Measurements from ENCODE around the gene LYRM4.
"Not testable (repeated sequence)": the region's sequence is repeated elsewhere in the genome, so short reads cannot be mapped to it uniquely, and the experiment has no call there.

The LYRM4 gene

GRCh38 chr6:5123296-5124143 is 137.2 kb downstream of the LYRM4 start:
- DNase-seq (ENCODE audit: low read depth in 2 of 3, low spot score in 1 of 3), result no peak

DNA sequence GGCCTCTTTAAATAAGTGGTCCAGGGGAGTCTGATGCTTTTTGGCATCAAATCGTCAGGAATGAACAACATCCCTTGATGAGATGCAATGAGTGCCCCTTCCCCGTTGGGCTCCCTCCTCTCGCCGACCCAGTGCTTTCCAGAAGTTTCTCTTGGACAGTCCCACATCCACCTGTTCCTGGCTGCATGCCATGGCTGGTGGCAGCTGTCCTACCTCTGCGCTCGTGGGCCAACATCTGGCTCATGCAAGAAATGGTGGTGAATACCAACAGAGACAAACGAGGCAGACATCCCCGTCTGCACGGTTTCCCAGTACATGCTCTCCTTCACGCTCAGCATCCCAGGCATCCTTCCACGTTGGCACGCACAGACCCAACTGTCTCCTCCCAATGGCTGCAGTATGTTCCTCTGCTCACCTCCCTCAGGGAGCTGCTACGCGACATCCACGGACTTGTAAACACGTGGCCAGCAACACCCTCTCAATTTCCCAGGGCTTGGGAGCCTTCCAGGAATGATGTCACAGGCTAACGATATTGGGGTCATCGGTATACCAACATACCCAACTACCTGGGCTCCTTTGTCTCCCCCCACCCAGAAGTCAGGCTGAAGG is 138.1 kb downstream of the LYRM4 start:
- no peak for DNase-seq (ENCODE audit: low read depth in 2 of 3, low spot score in 1 of 3)

DNA sequence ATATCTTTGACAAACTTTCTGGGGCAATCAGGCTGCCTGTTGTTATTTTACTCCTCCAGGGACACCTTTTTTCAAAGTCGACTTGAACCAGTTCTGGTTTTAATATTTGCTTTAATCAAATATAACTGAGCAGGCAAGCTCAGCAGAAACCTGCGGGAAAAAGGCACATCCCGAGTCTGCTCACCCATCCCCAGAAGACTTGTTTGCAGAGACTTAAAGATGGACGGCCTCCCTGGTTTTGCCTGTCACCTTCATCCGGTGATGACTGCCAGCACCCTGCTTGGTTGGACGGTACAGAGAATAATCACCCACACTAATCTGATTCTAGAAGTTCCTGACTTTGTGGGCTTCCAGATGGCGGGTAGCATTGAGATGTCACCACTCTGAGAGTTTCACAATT is 138.8 kb downstream of the LYRM4 start:
- no peak for DNase-seq (ENCODE audit: low read depth in 2 of 3, low spot score in 1 of 3)

DNA sequence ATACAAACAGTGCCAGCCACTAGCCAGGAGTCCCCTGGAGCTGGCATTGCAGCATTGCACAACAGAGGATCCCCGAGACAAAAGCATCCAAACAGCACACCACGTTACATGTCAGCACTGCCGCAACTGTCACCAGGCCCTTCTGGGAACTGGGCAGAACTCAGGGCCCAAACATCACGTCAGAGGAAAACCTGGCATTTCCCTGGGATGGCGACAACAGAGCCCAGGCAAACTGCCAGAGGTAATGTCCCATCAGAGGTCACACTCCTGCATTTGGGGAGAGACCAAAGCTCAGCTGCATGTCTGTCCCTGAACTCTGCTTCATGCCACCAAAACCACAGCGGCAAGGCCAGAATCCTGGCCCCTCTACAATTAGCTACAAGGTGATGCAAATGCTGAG is 139.3 kb downstream of the LYRM4 start:
- no peak for DNase-seq (ENCODE audit: low read depth in 2 of 3, low spot score in 1 of 3)

- not testable (repeated sequence) for DNase-seq (ENCODE audit: low read depth in 2 of 3, low spot score in 1 of 3)
Measured at GRCh38 chr6:5120543-5120942, 140.2 kb downstream of the LYRM4 start.

DNA sequence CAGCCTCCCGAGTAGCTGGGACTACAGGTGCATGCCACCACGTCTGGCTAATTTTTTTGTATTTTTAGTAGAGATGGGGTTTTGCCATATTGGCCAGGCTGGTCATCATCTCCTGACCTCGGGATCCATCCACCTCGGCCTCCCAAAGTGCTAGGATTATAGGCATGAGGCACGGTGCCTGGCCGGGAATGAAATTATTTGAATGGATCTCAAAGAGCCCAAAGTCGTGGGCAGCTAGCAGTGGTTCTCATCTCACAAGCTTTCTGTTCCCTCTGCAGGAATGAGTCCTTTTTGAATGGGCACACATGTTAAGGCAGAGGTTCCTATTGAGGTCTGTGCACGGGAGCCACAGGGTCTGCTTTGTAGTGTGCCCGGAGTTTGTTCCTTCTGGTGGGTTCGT is 140.7 kb downstream of the LYRM4 start:
- DNase-seq (ENCODE audit: low read depth in 2 of 3, low spot score in 1 of 3), result no peak

DNA sequence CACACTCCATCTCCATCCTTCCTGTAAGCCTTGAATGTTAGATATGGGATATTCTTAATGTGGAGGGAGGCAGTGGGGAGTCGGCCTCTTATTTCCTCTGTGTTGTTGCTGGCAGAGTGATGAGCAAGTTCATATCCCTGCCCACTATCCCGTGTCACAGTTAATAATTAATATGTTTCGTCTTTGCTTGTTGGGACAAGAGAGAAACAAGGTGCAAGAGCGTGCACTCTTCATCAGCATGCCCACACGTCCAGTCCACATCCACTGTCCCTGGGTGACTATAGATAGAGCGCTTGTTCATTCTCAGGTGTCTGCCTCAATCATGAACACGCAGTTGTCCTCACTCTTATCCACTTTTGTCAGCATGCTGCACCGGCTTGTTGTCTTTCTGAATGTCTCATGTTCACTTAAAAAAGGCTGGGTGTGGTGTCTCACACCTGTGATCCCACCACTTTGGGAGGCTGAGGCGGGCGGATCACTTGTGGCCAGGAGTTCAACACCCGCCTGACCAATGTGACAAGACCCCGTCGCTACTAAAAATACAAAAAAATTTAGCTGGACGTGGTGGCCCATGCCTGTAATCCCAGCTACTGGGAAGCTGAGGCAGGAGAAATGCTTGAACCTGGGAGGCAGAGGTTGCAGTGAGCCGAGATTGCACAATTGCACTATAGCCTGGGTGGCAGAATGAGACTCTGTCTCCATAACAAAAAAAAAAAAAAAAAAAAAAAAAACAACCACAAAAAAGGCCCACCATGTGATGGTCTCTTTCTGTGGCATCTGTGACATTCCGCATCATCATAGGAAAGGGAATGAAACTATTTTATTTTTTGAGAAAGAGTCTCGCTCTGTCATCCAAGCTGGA is 141.4 kb downstream of the LYRM4 start:
- no peak for DNase-seq (ENCODE audit: low read depth in 2 of 3, low spot score in 1 of 3)

- no peak for DNase-seq (ENCODE audit: low read depth in 2 of 3, low spot score in 1 of 3)
Measured at GRCh38 chr6:5116243-5116991, 144.3 kb downstream of the LYRM4 start.

DNA sequence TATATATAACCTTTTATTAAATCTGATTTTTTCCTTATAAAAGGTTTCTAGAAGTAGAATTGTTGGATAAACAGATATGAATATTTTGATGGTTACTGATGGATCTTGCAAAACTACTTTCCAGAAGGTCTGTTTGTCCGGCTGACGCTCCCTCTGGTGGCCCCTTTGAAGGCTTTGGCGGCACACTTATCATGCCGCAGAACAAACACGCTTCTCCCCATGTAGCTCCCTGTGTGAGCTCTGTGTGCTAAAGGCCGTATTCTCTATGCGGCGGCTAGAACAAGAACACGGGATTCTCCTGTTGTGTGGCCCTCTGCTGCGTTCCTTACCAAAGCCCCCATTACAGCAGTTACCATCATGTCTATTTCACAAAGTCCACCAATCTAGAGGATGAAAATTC is 145.6 kb downstream of the LYRM4 start:
- DNase-seq (ENCODE audit: low read depth in 2 of 3, low spot score in 1 of 3), result no peak

- no peak for DNase-seq (ENCODE audit: low read depth in 2 of 3, low spot score in 1 of 3)
Measured at GRCh38 chr6:5113096-5113495, 147.7 kb downstream of the LYRM4 start.

GRCh38 chr6:5112066-5112799 is 148.5 kb downstream of the LYRM4 start:
- DNase-seq (ENCODE audit: low read depth in 2 of 3, low spot score in 1 of 3), result no peak

- DNase-seq (ENCODE audit: low read depth in 2 of 3, low spot score in 1 of 3), result no peak
Measured at GRCh38 chr6:5111626-5112025, 149.1 kb downstream of the LYRM4 start.

GRCh38 chr6:5110246-5110645 is 150.5 kb downstream of the LYRM4 start:
- no peak for DNase-seq (ENCODE audit: low read depth in 2 of 3, low spot score in 1 of 3)

DNA sequence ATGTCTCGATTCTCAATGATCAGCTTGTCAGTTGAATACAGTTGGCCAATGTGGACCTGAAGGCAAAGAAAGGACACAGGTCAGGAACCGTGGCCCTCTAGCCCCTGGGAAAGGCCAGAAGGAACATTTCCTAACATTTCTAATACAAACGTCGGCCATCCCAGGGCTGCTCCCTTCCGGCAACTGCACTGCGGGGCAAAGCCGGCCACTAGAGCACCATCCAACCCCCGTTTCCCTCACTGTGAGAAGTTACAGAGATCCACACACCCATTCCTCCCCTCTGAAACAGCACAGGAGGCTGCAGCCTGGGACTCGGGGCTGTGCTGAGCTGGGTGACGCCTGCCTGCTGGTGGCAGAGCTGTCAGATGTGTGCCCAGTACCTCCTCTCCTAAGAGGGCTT is 151.3 kb downstream of the LYRM4 start:
- no peak for DNase-seq (ENCODE audit: low read depth in 2 of 3, low spot score in 1 of 3)

- no peak for DNase-seq (ENCODE audit: low read depth in 2 of 3, low spot score in 1 of 3)
Measured at GRCh38 chr6:5108536-5109150, 152.1 kb downstream of the LYRM4 start.

- DNase-seq (ENCODE audit: low read depth in 2 of 3, low spot score in 1 of 3), result no peak
Measured at GRCh38 chr6:5108068-5108467, 152.7 kb downstream of the LYRM4 start.

DNA sequence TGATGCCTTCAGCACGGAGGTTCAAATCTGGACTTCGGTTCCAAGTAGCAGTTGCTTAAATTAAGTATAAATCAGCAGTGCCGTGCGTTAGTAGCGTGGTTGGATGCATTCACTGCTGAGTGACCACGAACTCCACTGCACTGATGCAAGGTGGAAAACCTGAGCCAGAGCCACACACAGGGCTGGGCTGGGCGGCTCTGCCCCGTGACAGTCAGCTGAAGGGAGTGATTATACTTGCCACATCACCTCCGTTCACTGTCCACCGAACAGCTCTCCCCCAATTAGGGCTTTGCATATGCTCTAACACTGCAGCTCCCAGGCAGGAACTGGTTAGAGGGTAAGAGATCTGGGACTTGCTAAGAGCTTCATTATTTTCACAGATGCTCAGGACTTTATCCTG is 153.4 kb downstream of the LYRM4 start:
- no peak for DNase-seq (ENCODE audit: low read depth in 2 of 3, low spot score in 1 of 3)

- no peak for DNase-seq (ENCODE audit: low read depth in 2 of 3, low spot score in 1 of 3)
Measured at GRCh38 chr6:5105146-5105545, 155.6 kb downstream of the LYRM4 start.

- no peak for DNase-seq (ENCODE audit: low read depth in 2 of 3, low spot score in 1 of 3)
Measured at GRCh38 chr6:5104667-5105066, 156.1 kb downstream of the LYRM4 start.

GRCh38 chr6:5103250-5103649 is 157.5 kb downstream of the LYRM4 start:
- no peak for DNase-seq (ENCODE audit: low read depth in 2 of 3, low spot score in 1 of 3)

Measured in stimulated activated CD4-positive, alpha-beta T cell treated with anti-CD3 and anti-CD28 coated beads, Interleukin-12 subunit alpha, Interleukin-12 subunit beta, amount 100 ng/mL, for 48 hours (primary cell).